K562 (cell line): ENCODE measurements around the gene RRBP1. TPM values are rescaled to one million over a fixed set of nuclear protein-coding genes. Genes with fewer than 3 reads are reported as not detected.

Experiments used
- ATAC-seq: fragments of 200-7000 bp; cut with Tn5 transposase; 3 replicates; pipeline ENCODE4 v1.9.1; 2020; ENCODE audit warnings: moderate library complexity
- BruUV-seq: library from RNA; stranded (reverse); fragments of 400-500 nt; replicated peaks from 2 replicates; lab custom pipeline; 2021; lab: Mats Ljungman, UMichigan
- CTCF ChIA-PET: fragments of 300-600 bp; formaldehyde crosslinking; extraction: SDS; loops from one replicate; lab custom pipeline; 2021; ENCODE audit warnings: low intra/inter-chr PET ratio; lab: Yijun Ruan, JAX
- POLR2A ChIA-PET: fragments of 300-600, 350-650 bp; sonication (Branson Sonifier 250); formaldehyde crosslinking; extraction: SDS; loops from one replicate; lab custom pipeline; 2021; ENCODE audit warnings: antibody characterized with exemption, inconsistent platforms; lab: Yijun Ruan, JAX
- DNase-seq, 4 experiments: peaks; one replicate each; pipeline versions ENCODE4 v3.0.0 to v3.0.0-alpha.2; 2011 to 2018; ENCODE audit warnings: low spot score in 3 of 4, mixed read lengths in 3 of 4; ENCODE audit errors: extremely low read depth in 1 of 4
- FAIRE-seq: peaks from 2 replicates; lab custom pipeline; 2011; peaks lifted over from hg19 to GRCh38; lab: Jason Lieb, UNC
- H2AFZ ChIP-seq: 2 replicates; pipeline ENCODE4 v1.6.0; 2011; ENCODE audit warnings: low read depth, low read length, control low read depth, inconsistent platforms
- H3K27ac ChIP-seq: fragments of 200-600 bp; 3 replicates; pipeline ENCODE4 v1.8.0; 2011; ENCODE audit warnings: low read depth, mild to moderate bottlenecking, control low read depth, inconsistent platforms, low read length, moderate library complexity, mixed read lengths; ENCODE audit errors: extremely low read depth
- H3K27me3 ChIP-seq, 2 experiments: fragments of 300-600 bp in 1 of 2; 2 replicates in 1 of 2; 3 replicates in 1 of 2; pipeline versions ENCODE4 v1.6.0 to v1.8.0; 2011; ENCODE audit warnings: inconsistent platforms in 2 of 2, low read length in 2 of 2, mild to moderate bottlenecking in 1 of 2, mixed read lengths in 1 of 2, moderate library complexity in 1 of 2; ENCODE audit not compliant: control insufficient read depth in 2 of 2, insufficient read depth in 2 of 2
- H3K36me3 ChIP-seq: fragments of 300-600 bp; 3 replicates; pipeline ENCODE4 v1.8.0; 2011; ENCODE audit warnings: mild to moderate bottlenecking, low read length, inconsistent platforms; ENCODE audit not compliant: control insufficient read depth, insufficient read depth
- H3K4me1 ChIP-seq, 2 experiments: fragments of 200-600 bp in 1 of 2; replicated peaks in 1 of 2; 2 replicates in 1 of 2; 3 replicates in 1 of 2; pipeline versions ENCODE4 v1.5.1 to v1.8.0; 2011; ENCODE audit warnings: inconsistent platforms in 2 of 2, low read length in 2 of 2, mild to moderate bottlenecking in 1 of 2, mixed read lengths in 1 of 2, moderate library complexity in 1 of 2; ENCODE audit not compliant: control insufficient read depth in 2 of 2, insufficient read depth in 2 of 2
- H3K4me2 ChIP-seq: 2 replicates; pipeline ENCODE4 v1.6.1; 2011; ENCODE audit warnings: low read length, control low read depth, inconsistent platforms, mixed read lengths; ENCODE audit not compliant: insufficient read depth
- H3K4me3 ChIP-seq: fragments of 200-600 bp; sonication (generic), shearing (Covaris generic); 2 replicates; pipeline ENCODE4 v1.5.1; 2016; ENCODE audit warnings: control low read depth, inconsistent platforms
- H3K79me2 ChIP-seq: fragments of 200-600 bp; 3 replicates; pipeline ENCODE4 v1.8.0; 2011; ENCODE audit warnings: low read length, inconsistent platforms; ENCODE audit not compliant: control insufficient read depth, insufficient read depth
- H3K9ac ChIP-seq, 2 experiments: 2 replicates each; pipeline versions ENCODE4 v1.6.0 to v1.6.1; 2011; ENCODE audit warnings: low read depth in 2 of 2, low read length in 2 of 2, control low read depth in 1 of 2, inconsistent platforms in 1 of 2, mild to moderate bottlenecking in 1 of 2, mixed read lengths in 1 of 2; ENCODE audit not compliant: insufficient read depth in 1 of 2
- H3K9me1 ChIP-seq: one replicate; pipeline ENCODE4 v1.6.0; 2011; ENCODE audit warnings: inconsistent platforms, mild to moderate bottlenecking, low read length, moderate library complexity; ENCODE audit not compliant: control insufficient read depth, insufficient read depth
- H3K9me3 ChIP-seq: replicated peaks from 2 replicates; pipeline ENCODE4 v1.5.1; 2011; ENCODE audit warnings: low read depth, low read length, inconsistent platforms; ENCODE audit not compliant: control insufficient read depth, insufficient read depth
- H4K20me1 ChIP-seq: replicated peaks from 2 replicates; pipeline ENCODE4 v1.6.1; 2011; ENCODE audit warnings: low read length, inconsistent platforms, mixed read lengths; ENCODE audit not compliant: control insufficient read depth, insufficient read depth
- CEBPZ ChIP-seq: fragments of 150-350 bp; IDR thresholded peaks from 2 replicates; pipeline ENCODE4 v1.6.1; 2014; ENCODE audit warnings: low read depth, mild to moderate bottlenecking, low read length, borderline replicate concordance
- HMG20B ChIP-seq: fragments of 250-450 bp; sonication (Bioruptor Pico); IDR thresholded peaks from 2 replicates; pipeline ENCODE4 v1.5.0; 2021; ENCODE audit warnings: mild to moderate bottlenecking
- PML ChIP-seq: IDR thresholded peaks from 2 replicates; pipeline ENCODE4 v1.6.1; 2012; ENCODE audit warnings: low read length, inconsistent platforms
- RFX7 ChIP-seq: fragments of 250-450 bp; sonication (Bioruptor Pico); IDR thresholded peaks from 2 replicates; pipeline ENCODE4 v1.5.1; 2021; ENCODE audit warnings: mild to moderate bottlenecking
- TEAD2 ChIP-seq: fragments of 450-650 bp; IDR thresholded peaks from 2 replicates; pipeline ENCODE4 v1.6.1; 2016; ENCODE audit warnings: missing genetic modification characterization, control low read depth, missing compliant biosample characterization
- ZKSCAN1 ChIP-seq: fragments of 150-350 bp; IDR thresholded peaks from 2 replicates; pipeline ENCODE4 v1.6.1; 2016; ENCODE audit warnings: low read depth, low read length
- ZNF830 ChIP-seq: fragments of 250-450 bp; sonication (Bioruptor Pico); IDR thresholded peaks from 2 replicates; pipeline ENCODE4 v1.5.0; 2021; ENCODE audit warnings: mild to moderate bottlenecking
- WGBS: fragments of 100-300 bp; shearing (Covaris generic); methylation state at CpG from one replicate; pipeline ENCODE4 v1.1.6; 2016; ENCODE audit warnings: low coverage, mixed read lengths; ENCODE audit not compliant: insufficient coverage; ENCODE audit errors: missing lambda C conversion rate; 5-methylcytosine and 5-hydroxymethylcytosine counted together
- in situ Hi-C: fragments of 300-500 bp; cut with MboI; formaldehyde crosslinking; loops from 4 replicates; pipeline ENCODE4 v1.15.0; 2018; ENCODE audit warnings: inconsistent platforms, mixed read lengths
- intact Hi-C: fragments of 100-400 bp; cut with micrococcal nuclease; formaldehyde crosslinking; loops from 2 replicates; pipeline ENCODE4 v1.14.2; 2022
- polyA plus RNA-seq, 8 experiments: library from polyadenylated mRNA; depleted of rRNA in 4 of 8; stranded (reverse) in 5 of 8; unstranded in 3 of 8; fragments of >200 nt; fragmentation: Nextera tagmentation in 2 of 8; fragmentation: Illumina TruSeq in 1 of 8; extraction: Ambion mirVana in 2 of 8; extraction: Trizol in 1 of 8; gene quantifications; 2 replicates each; pipeline versions ENCODE4 v1.2.1 to v1.2.3, GENCODE V29; 2011 to 2014; ENCODE audit warnings: inconsistent platforms in 1 of 8, missing spikeins in 1 of 8
- total RNA-seq, 7 experiments: library from RNA; depleted of rRNA in 6 of 7; stranded (reverse); fragments of >200 nt in 6 of 7; fragmentation: Illumina TruSeq in 2 of 7; extraction: Trizol in 2 of 7; gene quantifications; 2 replicates each; pipeline versions ENCODE4 v1.2.1 to v1.2.3, GENCODE V29; 2011 to 2021; ENCODE audit warnings: low replicate concordance in 1 of 7

The RRBP1 gene
- total and polyA plus RNA-seq, 9 of the 15 experiments (the other 6 are each of a cell fraction or from before 2014, with no cell fraction given) = 0.84 to 32.0 (median 17.6) TPM

DNA sequence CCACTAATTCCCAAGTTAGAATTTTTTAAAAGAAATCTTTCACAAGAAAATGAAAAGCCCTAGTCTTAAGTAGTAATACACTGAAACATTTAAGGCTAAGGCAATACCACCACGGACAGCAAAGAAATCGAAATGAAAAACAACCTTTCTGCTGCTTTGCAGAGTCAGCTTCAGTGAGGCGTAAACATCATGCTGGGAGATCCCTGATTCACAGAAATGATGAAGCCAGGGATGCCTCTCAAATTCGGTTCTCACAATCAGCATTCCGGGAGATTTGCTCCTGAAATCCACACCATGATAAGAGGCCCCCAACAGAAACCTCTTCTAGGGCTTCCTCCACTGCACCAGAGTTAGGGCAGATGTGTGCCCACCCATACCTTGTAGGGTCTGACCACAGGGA lies 18.6 kb downstream of the RRBP1 start:
- no peaks in the 10 kb centered on the region for H3K9me3 ChIP-seq
- FAIRE-seq = no peak
- no TSS peak for BruUV-seq
- H3K4me1 ChIP-seq = no peaks in the 10 kb centered on the region; a peak in 3 of 5 replicates
- peaks cover 38% of the 10 kb centered on the region for H3K79me2 ChIP-seq
- no peak overlapping the region for H3K4me3 ChIP-seq
- ChIA-PET POLR2A (no interaction called here), CTCF (no interaction called here)
- intact Hi-C loops (no loop called here), in situ Hi-C loops (no loop called here)
- no peak for ATAC-seq
- no peak for TF ChIP-seq RFX7 (CRISPR knock-in tag)
- no peak for TF ChIP-seq PML
- no peak for TF ChIP-seq TEAD2 (tag)
- TF ChIP-seq ZKSCAN1 = no peak
- TF ChIP-seq HMG20B (CRISPR knock-in tag) = no peak
- TF ChIP-seq ZNF830 = no peak
- no peak for TF ChIP-seq CEBPZ
- H3K4me2 ChIP-seq = no peak overlapping the region
- H2AFZ ChIP-seq = no peak overlapping the region
- 0 out of 2 replicates have a peak, but pooled peaks cover 2% of the 10 kb centered on the region for H4K20me1 ChIP-seq
- 71% methylated on average over 5 of the region's 5 CpGs for whole genome bisulfite sequencing
- H3K9me1 ChIP-seq = no peaks in the 10 kb centered on the region
- H3K27ac ChIP-seq = no peak overlapping the region
- peaks cover 10% of the 10 kb centered on the region; the same call in 1 of the 3 replicates for H3K36me3 ChIP-seq
- no peaks in the 10 kb centered on the region for H3K27me3 ChIP-seq
- H3K9ac ChIP-seq = no peak overlapping the region
- no peak for DNase-seq
